GM18520 (cell line): Measurements from ENCODE around the gene CDH3.
"Not testable (repeated sequence)": the region's sequence is repeated elsewhere in the genome, so short reads cannot be mapped to it uniquely, and the experiment has no call there.

Source experiments
- ATAC-seq: cut with Tn5 transposase; IDR thresholded peaks from one replicate; pipeline ENCODE4 v1.9.1; 2021; ENCODE audit not compliant: unreplicated experiment

CDH3 gene

DNA sequence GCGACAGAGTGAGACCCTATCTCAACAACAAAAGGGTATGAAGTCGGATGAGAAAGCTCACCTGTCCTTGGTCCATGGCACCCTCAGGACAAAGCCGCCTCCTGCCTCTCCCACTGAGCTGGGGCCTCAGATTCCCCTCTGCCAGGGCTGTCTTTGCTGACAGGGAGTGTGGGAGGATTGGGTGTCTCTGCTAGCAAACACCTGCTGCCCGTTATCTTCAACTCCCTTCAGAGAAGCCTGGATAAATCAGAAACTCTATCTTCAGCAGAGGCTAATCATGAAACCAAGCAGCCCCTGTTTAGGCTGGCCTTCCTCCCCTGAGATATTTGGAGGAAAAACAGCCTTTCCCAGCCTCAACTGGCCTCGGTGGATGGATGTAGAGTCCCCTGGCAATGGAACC, 55.7 kb downstream of the CDH3 start:
- ATAC-seq = no peak

DNA sequence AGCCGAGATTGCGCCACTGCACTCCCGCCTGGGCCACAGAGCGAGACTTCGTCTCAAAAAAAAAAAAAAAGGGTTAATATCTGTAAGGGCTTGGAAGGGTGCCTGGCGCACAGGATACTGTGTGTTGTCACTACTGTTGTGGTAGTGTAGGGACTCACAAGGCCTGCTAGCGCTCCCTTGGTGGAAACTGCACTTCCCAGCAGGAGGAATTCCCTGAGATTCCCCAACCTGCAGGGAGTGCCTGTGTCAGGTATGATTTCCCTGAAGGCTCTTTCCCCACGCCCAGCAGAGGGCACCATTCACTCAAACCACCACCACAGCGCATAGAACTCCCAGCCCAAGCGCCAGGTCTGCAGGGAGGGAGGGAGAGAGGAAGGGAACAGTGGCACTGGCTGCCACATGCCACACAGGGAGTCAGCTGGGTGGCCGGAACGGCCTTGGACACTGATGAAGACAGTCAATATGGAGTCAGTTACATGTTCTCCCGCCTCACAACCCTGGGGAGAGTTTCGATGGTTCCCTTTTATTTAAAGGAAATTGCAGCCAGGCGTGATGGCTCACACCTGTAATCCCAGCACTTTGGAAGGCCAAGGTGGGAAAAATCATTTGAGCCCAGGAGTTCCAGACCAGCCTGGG, 59.2 kb downstream of the CDH3 start:
- no peak for ATAC-seq

DNA sequence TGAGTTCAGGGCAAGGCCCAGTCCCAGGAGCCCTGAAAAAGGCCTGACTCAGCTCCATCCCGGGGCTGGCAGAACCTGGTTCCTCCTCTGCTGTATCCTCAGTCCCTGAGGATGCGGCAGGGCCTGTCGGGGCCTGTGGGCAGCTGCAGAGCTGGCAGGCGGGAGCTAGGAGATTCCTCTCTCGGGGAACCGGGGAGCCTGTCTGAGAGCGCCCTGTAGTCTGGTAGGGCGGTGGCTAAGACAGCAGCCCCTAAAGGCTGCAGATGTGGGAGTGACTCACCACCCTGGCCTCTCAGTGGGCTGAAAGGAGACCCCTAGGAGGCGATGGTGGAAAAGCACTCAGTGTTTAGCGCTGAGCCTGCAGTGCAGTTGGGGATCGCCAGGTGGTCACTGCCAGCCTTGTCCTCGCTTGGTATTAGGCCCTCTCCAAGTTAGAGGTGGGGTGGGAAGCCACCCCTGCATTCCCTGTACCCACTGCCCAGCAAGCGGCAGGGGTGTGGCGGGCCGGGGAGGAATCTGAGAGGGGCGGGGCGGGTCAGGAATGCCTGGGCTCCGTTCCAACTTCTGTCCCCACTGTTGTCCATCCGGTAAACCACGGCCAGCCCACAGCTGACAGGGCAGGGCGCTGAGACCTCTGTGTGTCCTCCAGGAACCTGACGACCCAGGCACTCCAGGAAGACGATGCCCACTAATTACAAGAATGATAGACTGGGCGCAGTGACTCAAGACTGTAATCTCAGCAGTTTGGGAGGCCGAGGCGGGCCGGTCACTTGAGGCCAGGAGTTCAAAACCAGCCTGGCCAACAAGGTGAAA, 62.4 kb downstream of the CDH3 start:
- ATAC-seq = no peak

DNA sequence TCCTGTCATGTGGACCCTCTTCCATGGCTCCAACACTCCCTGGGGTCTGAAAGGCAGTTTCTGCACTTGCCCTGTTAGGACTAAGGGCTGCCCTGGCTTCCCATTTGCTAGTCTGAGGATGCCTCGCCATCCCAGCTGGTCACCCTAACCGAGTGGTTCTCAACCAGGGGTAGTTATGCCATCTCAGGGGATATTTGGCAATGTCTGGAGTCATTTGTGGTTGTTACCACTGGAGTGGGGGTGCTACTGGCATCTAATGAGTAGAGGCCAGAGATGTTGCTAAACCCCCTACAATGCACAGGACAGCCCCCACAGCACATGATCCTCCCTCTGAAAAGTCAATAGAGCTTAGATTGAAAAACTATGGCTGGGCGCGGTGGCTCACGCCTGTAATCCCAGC, 65.1 kb downstream of the CDH3 start:
- ATAC-seq = no peak

DNA sequence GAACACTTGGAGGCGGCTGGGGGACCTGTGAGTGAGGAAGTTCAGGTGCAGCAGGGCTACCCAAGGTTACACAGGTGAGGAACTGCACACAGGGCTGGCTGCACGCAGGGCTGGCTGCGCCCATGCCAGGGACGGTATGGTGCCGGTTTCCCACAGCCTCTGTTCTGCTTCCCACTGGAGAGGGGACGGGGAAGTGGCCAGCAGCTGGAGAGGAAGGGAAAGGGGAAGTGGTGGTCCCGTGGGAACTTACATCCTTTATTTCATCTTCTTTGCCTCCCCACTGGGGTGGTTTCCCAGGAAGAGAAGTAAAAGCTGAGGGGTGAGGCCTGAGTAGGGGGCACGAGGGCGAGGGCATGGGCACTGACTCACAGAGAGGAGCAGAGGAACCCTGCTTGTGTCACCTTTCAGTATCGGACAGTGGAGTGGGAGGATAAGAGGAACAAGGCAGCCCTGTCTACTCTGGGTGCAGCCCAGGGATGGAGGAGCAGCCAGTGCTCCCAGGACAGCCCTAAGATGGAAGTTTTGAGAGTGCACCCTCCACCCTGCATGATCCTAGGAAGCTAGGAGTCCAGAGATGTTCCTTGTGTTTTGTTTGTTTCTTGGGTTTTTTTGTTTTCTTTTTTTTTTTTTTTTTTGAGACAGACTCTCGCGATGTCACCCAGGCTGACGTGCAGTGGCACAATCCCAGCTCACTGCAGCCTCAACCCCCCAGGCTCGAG, 66.5 kb downstream of the CDH3 start:
- ATAC-seq = no peak

DNA sequence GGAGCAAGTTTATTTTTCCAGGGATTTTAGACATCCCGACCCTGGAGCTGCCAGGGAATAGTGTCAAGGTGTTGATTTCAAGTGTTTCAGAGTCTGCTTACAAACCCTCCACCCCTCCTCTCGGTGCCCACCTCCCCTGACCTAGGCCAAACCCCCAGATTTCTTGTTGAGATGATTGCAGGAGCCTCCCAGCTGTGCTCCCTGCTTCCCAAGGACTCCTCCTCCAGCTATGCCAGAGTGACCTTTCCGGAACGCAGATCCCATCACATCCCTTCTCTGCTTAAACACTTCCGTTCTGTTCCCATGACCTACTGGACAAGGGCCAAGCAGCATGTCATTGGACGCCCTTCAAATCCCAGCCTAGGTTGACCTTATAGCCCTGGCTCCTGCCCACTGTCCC, 68.3 kb downstream of the CDH3 start:
- ATAC-seq = no peak

DNA sequence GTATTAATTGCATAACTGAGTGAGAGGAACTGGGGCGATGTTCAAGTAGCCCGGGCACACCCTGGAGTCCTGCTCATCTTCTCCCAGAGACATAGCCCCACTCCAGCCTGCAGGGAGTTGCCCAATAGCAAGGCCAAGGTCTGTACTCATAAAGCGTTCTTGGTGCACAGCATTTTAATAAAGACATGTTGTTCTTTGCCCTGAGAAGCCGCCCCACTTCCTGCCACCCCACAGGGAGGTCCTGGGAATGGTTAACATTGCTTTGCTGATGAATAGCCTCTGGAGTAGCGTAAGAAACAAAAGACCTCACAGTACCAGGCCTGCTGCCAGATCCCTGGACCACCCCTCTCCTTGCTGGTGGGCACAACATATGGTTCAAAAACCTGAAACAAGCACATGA, 70.4 kb downstream of the CDH3 start:
- ATAC-seq = no peak

DNA sequence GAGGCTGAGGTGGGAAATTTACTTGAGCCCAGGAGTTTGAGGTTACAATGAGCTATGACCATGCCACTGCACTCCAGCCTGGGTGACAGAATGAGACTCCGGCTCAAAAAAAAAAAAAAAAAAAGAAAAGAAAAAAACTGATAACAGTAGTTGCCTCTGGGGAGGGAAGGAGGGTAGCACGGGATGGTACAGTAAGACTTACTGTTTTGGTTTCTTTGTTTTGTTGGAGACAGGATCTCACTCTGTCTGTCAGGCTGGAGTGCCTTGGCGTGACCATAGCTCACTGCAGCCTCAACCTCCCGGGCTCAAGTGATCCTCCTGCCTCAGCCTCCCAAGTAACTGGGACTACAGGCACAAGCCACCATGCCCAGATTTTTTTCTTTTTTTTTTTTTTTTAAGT, 71.4 kb downstream of the CDH3 start:
- ATAC-seq = not testable (repeated sequence)

DNA sequence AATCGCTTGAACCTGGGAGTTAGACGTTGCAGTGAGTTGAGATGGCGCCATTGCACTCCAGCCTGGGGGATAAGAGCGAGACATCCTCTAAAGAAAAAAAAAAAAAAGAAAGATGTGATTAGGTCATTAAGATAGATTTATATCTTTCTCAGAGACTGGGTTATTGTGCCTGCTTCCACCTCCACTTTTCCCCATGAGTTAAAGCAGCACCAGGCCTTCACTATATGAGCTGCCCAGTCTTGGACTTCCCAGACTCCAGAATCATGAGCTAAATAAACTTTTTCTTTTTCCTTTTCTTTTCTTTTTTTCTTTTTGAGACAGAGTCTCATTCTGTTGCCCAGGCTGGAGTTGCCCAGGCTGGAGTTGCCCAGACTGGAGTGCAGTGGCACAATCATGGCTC, 72.6 kb downstream of the CDH3 start:
- no peak for ATAC-seq

DNA sequence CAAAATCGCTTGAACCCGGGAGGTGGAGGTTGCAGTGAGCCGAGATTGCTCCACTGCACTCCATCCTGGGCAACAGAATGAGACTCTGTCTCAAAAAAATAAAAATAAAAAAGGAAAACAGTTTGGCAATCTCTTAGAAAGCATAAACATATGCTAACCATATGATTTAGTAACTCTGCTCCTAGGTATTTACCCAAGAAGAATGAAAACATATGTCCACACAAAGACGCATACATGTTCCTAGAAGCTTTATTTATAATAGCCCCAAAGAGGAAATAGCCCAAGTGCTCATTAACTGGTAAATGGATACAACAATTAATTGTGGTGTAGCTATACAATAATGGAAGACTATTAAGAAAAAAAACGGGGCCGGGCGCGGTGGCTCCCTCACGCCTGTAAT, 73.5 kb downstream of the CDH3 start:
- no peak for ATAC-seq

DNA sequence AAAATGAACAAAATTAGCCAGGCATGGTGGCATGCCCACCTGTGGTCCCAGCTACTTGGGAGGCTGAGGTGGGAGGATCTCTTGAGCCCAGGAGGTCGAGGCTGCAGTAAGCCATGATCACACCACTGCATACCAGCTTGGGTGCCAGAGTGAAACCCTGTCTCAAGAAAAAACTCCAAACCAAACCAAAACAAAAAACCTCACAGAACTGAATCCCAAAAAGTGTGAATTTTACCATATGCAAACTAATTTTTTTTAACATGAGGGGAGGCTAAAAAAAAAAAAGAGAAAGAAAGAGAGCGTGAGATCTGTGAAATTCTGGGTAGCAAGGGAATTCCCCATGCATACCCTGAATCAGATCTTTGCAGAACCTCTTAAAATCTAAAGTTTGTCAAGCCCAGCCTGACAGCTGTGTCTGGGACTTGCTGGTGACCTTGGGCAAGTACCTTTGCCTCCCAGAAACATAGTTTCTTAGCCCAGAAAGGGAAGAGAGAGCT, 74.9 kb downstream of the CDH3 start:
- peak; percentile 94 for ATAC-seq

DNA sequence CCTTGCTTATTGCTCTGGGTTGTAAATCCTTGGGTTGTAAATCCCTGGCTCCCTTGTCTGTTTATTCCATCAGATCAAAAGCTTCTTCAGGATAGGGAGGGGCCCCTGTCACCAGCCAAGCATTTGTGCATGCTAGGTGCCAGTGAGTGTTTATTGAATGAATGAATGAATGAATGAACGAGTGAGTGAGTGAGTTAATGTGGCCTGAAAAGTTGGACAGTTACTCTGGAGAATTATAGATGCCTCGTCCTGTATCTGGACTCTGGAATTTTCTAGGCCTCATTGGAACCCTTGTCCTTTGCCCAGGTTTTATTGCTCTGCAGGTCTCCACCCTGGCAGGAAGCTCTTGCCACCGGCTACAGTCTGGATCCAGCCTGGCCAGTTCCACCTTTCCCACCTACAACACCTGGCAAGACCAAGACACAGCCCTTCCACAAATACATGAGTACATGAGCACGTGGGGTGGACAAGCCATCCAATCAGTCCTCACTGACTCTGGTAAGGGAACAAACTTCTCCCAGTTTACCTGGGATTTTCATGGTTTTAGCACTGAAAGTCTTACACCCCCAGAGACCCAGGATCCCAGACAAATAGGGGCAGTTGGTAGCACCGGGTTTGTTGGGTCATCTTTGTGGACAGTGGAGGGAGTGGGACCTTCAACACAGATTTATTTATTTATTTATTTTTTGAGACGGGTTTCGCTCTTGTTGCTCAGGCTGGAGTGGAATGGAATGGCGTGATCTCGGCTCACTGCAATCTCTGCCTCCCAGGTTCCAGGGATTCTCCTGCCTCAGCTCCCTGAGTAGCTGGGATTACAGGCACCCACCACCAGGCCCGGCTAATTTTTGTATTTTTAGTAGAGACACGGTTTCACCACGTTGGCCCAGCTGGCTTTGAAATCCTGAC, 77.3 kb downstream of the CDH3 start:
- no peak for ATAC-seq

DNA sequence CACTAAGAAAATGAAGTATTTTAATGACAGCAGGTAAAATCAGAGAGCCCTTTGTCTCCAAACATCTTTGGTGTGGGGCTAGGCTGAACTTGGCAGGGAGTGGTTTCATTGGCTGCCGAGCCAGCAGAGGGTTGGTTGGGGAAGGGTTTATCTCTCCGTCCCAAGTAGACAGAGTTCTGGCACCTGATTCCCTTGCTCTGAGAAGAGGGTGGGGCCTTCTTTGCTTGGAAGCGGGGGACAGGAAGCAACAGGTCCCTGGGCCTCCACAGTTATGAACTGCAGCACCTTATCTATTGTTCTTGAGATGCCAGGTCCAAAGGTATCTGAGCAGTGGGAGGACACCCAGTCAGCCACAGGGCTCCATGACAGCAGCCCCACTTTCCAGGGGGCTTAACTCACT, 79.7 kb downstream of the CDH3 start:
- no peak for ATAC-seq

DNA sequence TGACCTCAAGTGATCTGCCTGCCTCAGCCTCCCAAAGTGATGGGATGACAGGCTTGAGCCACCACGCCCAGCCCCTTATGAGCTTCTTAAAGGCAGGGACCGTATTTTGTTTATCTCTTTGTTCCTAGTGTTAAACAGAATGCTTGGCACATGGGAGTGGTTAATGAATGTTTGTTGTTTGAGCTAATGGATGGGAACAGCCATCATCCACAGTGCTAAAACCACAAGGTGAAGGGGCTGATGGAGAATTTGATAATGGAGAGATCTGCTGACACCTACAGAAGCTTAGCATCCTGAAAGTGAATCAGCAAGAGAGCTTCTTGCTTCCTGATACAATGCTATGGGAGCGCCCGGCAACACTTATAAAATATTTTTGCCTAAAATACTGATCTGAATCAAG, 83.4 kb downstream of the CDH3 start:
- no peak for ATAC-seq

DNA sequence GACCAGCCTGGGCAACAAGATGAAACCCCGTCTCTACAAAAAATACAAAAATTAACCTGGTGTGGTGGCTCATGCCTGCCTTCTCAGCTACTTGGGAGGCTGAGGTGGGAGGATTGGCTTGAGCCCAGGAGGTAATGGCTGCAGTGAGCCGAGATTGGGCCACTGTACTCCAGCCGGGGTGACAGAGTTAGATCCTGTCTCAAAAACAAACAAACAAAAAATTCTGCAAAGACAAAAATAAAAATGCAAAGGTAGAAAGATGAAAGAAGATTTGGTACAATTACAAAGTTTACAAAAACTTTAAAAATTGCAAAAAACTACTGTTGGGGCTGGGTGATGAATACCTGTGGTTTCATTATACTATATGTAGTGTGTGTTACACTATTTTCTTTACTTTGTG, 86.5 kb downstream of the CDH3 start:
- no peak for ATAC-seq

DNA sequence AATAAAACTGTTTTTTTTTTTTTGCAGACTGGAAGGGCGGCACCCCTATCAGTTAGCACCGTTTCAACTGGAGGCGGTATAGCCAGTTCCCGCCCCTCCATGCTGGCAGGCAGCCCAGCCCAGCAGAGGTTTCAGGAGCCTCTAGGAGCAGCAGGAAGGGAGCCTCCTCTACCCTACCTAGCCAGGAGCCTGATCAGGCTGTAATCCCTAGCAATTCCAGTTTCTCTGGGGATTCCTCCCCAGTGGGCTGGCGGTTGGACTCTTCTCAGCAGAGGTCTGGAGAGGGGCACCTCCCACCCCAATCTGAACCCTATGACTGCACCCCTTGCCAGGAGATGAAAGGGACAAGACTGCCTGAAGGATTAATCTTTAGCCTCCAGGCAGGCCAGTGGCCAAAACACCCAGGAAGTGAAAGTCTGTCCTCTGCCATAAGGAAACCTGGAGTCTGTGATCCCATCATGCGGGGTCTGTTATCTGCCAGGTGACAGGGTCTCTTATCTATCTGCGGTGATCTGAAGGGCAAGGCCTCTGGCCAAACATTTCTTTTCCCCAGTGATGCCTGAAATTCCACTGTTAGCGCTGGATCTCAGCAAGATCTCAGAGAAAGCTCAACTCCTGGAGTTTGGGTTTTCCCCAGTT, 87.1 kb downstream of the CDH3 start:
- ATAC-seq = no peak

DNA sequence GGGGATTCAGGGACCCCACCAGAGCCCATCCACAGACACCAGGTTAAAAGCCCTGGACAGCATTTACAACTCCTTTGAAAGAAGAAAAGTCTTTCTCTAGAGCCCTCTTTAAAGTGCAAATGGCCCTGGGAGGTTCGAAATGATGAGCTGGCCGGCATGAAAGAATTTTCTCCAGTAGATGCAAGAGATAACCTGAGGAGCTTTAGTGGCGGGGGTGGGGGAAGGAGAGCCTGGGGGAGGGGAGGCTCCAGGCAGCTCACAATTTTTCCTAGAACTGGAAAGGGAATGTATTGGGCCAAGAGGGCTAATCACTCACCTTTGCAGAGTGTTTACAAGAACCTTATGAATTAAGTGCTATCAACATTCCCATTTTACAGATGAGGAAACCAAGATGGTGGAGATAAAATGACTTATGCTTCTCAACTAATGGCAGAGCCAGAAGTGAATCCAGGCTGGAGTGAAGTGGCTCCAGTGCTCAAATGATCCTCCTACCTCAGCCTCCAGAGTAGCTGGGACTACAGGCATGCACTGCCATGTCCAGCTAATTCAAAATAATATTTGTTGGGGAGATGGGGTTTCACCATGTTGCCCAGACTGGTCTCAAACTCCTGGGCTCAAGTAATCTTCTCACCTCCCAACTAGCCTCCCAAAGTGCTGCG, 87.8 kb downstream of the CDH3 start:
- ATAC-seq = no peak

DNA sequence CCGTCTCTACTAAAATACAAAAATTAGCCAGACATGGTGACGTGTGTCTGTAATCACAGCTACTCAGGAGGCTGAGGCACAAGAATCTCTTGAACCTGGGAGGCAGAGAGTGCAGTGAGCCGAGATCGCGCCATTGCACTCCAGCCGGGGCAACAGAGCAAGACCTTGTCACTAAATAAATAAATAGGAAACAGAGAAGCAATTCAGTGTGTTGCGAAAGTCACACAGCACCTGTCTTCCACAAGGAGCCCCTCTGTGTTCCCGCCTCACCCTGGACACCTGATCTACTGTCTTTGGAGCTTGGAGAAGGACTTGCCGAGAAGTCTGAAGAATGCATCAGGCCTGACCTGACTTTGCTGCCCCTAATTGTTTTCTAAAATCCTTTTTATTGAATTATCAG, 88.5 kb downstream of the CDH3 start:
- no peak for ATAC-seq

DNA sequence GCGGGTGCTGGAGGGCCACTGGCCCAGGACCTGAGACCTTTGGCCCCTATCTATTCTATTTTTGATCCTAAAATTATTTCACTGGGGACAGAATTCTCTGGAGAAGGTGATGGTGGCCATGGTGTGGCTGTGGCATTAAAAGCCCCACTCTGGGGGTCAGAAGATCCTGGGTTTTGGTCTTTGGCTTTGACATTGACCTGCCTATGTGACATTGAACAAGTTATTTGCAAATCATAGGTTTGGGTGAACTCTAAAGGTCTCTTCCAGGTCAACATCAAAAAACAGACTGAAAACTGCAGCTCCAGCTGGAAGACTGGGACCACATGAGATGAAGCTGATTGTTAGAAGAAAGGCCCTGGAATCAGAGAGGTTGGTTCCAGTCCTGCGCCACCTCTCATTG, 89.7 kb downstream of the CDH3 start:
- no peak for ATAC-seq

DNA sequence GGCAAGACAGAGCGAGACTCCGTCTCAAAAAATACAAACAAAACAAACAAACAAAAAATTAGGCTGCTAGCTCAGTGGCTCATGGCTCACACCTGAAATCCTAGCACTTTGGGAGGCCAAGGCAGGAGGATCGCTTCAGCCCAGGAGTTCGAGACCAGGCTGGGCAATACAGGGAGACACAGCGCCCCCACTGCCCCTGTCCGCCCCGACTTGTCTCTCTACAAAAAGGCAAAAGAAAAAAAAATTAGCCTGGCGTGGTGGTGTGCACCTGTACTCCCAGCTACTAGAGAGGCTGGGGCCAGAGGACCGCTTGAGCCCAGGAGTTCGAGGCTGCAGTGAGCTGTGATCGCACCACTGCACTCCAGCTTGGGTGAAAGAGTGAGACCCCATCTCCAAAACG, 91.5 kb downstream of the CDH3 start:
- no peak for ATAC-seq
